Activated T-cell treated with anti-CD3 and anti-CD28 coated beads for 48 hours (primary cell): Measurements from ENCODE around the gene CYP4A22.
"Not testable (repeated sequence)": the region's sequence is repeated elsewhere in the genome, so short reads cannot be mapped to it uniquely, and the experiment has no call there.

Experiments used
- DNase-seq: peaks from one replicate; pipeline ENCODE4 v3.0.0-alpha.2; 2020; ENCODE audit warnings: low read depth

The CYP4A22 gene

GRCh38 chr1:47137198-47137597, at the start of gene CYP4A22:
TSS of gene CYP4A22 (plus strand) at chr1:47137441. CDS start at chr1:47137486, 45 bp downstream.
- no peak for DNase-seq

GRCh38 chr1:47089356-47089755, 47.9 kb upstream of the CYP4A22 start:
- DNase-seq = peak; percentile 0

- not testable (repeated sequence) for DNase-seq
These were observed 45.8 kb upstream of the CYP4A22 start for GRCh38 chr1:47091476-47091875.

GRCh38 chr1:47104816-47105215, 32.4 kb upstream of the CYP4A22 start:
- DNase-seq = no peak

GRCh38 chr1:47106792-47107191, 30.4 kb upstream of the CYP4A22 start:
- DNase-seq = no peak

GRCh38 chr1:47107851-47108574, 29.2 kb upstream of the CYP4A22 start:
- not testable (repeated sequence) for DNase-seq

- DNase-seq = not testable (repeated sequence)
These were observed 27.8 kb upstream of the CYP4A22 start for GRCh38 chr1:47109482-47109881.

- no peak for DNase-seq
These were observed 24.1 kb upstream of the CYP4A22 start for GRCh38 chr1:47113178-47113577.

GRCh38 chr1:47121039-47121438, 16.2 kb upstream of the CYP4A22 start:
- not testable (repeated sequence) for DNase-seq

- not testable (repeated sequence) for DNase-seq
These were observed 12.4 kb upstream of the CYP4A22 start for GRCh38 chr1:47124834-47125233.

- DNase-seq = not testable (repeated sequence)
These were observed 10.2 kb upstream of the CYP4A22 start for GRCh38 chr1:47126997-47127396.

GRCh38 chr1:47128221-47128620, 9.0 kb upstream of the CYP4A22 start:
- no peak for DNase-seq

- not testable (repeated sequence) for DNase-seq
These were observed 8.4 kb upstream of the CYP4A22 start for GRCh38 chr1:47128854-47129253.

GRCh38 chr1:47129489-47130230, 7.6 kb upstream of the CYP4A22 start:
- DNase-seq = not testable (repeated sequence)

- DNase-seq = not testable (repeated sequence)
These were observed 4.6 kb upstream of the CYP4A22 start for GRCh38 chr1:47132665-47133064.

- no peak for DNase-seq
These were observed 829 bp downstream of the CYP4A22 start for GRCh38 chr1:47137925-47138615.

GRCh38 chr1:47140358-47140757, 3.1 kb downstream of the CYP4A22 start:
- DNase-seq = not testable (repeated sequence)

GRCh38 chr1:47143654-47144053, 6.4 kb downstream of the CYP4A22 start:
- DNase-seq = not testable (repeated sequence)

GRCh38 chr1:47146495-47146894, 9.3 kb downstream of the CYP4A22 start:
- DNase-seq = not testable (repeated sequence)

GRCh38 chr1:47147047-47147785, 10.0 kb downstream of the CYP4A22 start:
- no peak for DNase-seq

- not testable (repeated sequence) for DNase-seq
These were observed 11.9 kb downstream of the CYP4A22 start for GRCh38 chr1:47149162-47149561.

GRCh38 chr1:47156457-47156856, 19.2 kb downstream of the CYP4A22 start:
- DNase-seq = not testable (repeated sequence)
